ENCODE measurements around the gene IL1R1.

Gene IL1R1

GRCh38 chr2:102141011-102141943 lies 1.3 kb upstream of the IL1R1 start:
- DNase-seq, result no peak

- DNase-seq, result no peak
These were observed 393 bp downstream of the IL1R1 start for GRCh38 chr2:102142829-102143449.

GRCh38 chr2:102143450-102143985 lies 972 bp downstream of the IL1R1 start:
- DNase-seq, result no peak

- DNase-seq, result no peak
These were observed 1.6 kb downstream of the IL1R1 start for GRCh38 chr2:102144128-102144527.

GRCh38 chr2:102145107-102145506 lies 2.6 kb downstream of the IL1R1 start:
- DNase-seq, result no peak

- DNase-seq, result no peak
These were observed 3.4 kb downstream of the IL1R1 start for GRCh38 chr2:102145934-102146333.

- no peak for DNase-seq
These were observed 5.4 kb downstream of the IL1R1 start for GRCh38 chr2:102147935-102148334.

GRCh38 chr2:102149243-102149642 lies 6.7 kb downstream of the IL1R1 start:
- no peak for DNase-seq

GRCh38 chr2:102149644-102150455 lies 7.3 kb downstream of the IL1R1 start:
- DNase-seq, result no peak

- no peak for DNase-seq
These were observed 11.8 kb downstream of the IL1R1 start for GRCh38 chr2:102154364-102154763.

- no peak for DNase-seq
These were observed 12.6 kb downstream of the IL1R1 start for GRCh38 chr2:102154946-102155702.

- DNase-seq, result no peak
These were observed 13.4 kb downstream of the IL1R1 start for GRCh38 chr2:102155703-102156515.

- DNase-seq, result no peak
These were observed 15.6 kb downstream of the IL1R1 start for GRCh38 chr2:102158011-102158755.

GRCh38 chr2:102159295-102159694 lies 16.7 kb downstream of the IL1R1 start:
- no peak for DNase-seq

- no peak for DNase-seq
These were observed 23.8 kb downstream of the IL1R1 start for GRCh38 chr2:102166189-102166845.

GRCh38 chr2:102168026-102168771 lies 25.7 kb downstream of the IL1R1 start:
- DNase-seq, result no peak

- DNase-seq, result no peak
These were observed 29.4 kb downstream of the IL1R1 start for GRCh38 chr2:102171946-102172345.

GRCh38 chr2:102172745-102173144 lies 30.2 kb downstream of the IL1R1 start:
- DNase-seq, result no peak

- no peak for DNase-seq
These were observed 33.6 kb downstream of the IL1R1 start for GRCh38 chr2:102176172-102176571.
